ENCODE data around the gene DUSP2.

DNA sequence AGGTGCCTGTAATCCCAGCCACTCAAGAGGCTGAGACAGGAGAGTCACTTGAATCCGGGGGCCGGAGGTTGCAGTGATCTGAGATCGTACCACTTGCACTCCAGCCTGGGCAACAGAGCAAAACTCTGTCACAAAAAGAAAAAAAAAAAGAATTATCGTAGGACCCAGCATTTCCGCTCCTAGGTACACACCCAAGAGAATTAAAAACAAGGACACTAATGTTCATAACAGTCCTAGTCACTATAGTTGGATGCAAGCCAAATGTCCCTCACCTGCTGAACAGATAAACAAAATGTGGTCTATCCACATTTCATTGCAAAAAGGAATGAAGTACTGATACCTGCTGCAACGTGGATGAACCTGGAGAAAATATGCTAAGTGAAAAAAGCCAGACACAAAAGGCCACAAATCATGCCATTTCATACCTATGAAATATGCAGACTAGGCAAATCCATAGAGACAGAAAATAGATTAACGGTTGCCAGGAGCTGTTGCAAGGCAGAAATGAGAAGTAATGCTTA, 50.1 kb downstream of the DUSP2 start:
- TF ChIP-seq, protein P1, sequence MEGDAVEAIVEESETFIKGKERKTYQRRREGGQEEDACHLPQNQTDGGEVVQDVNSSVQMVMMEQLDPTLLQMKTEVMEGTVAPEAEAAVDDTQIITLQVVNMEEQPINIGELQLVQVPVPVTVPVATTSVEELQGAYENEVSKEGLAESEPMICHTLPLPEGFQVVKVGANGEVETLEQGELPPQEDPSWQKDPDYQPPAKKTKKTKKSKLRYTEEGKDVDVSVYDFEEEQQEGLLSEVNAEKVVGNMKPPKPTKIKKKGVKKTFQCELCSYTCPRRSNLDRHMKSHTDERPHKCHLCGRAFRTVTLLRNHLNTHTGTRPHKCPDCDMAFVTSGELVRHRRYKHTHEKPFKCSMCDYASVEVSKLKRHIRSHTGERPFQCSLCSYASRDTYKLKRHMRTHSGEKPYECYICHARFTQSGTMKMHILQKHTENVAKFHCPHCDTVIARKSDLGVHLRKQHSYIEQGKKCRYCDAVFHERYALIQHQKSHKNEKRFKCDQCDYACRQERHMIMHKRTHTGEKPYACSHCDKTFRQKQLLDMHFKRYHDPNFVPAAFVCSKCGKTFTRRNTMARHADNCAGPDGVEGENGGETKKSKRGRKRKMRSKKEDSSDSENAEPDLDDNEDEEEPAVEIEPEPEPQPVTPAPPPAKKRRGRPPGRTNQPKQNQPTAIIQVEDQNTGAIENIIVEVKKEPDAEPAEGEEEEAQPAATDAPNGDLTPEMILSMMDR (conservative IDR thresholded peaks at IDR 0.05 in 1 of 2, IDR thresholded peaks at IDR 0.05 in 1 of 2; ENCODE audit: low read depth in 1 of 2, low read length in 2 of 2): no peak
- TF ChIP-seq EZH2 (IDR thresholded peaks at IDR 0.05; ENCODE audit: low read length, missing control alignments): no peak

All from fibroblast of lung (primary cell).